ENCODE data around the gene MRPL38.
A peak's percentile ranks its signal among the peaks of the same experiment; 100 is the strongest.
"Not testable (repeated sequence)": the region's sequence is repeated elsewhere in the genome, so short reads cannot be mapped to it uniquely, and the experiment has no call there.

MRPL38 gene

DNA sequence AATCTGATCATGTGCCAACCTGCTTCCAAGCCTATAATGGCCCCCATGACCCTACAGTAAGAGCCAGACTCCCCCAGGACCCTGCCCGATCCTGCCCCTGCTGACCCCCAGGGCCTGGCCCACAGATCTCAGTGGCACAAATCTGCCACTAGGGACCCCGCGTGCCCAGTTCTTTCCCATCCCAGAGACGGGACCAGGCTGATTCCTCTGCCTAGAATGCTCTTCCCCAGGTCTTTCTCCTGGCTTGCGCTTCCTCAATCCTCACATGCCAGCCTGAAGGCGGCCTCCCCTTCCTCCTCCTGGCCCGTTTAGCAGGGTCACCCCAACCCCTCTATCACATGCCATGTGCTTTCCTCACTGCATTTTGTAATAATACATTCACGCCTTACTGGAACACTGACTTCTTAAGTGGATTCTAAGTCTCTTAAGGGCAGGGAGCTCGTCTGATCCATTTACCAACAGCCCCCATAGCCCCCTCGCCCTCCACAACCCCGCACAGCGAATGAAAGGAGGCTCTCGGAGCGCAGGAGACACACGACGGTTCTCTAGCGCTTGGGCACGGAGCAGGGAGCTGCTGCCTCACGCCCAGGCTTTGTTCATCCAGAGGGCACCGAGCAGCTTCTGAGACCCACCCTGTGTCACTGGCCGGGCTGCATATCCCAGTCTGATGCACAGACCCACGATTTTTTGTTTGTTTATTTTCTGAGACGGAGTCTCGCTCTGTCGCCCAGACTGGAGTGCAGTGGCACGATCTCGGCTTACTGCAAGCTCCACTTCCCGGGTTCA is 9.1 kb downstream of the MRPL38 start:
- DNase-seq (no peak), ATAC-seq (no peak)
- H3K4me1 Mint-ChIP-seq = peaks cover 23% of the 10 kb centered on the region
- peak overlapping the region; percentile 93 for H3K27ac Mint-ChIP-seq
- peak overlapping the region; percentile 90 for H3K4me3 Mint-ChIP-seq
- no peaks in the 10 kb centered on the region for H3K9me3 Mint-ChIP-seq
- H3K36me3 Mint-ChIP-seq (ENCODE audit: low read depth) = peaks cover 8% of the 10 kb centered on the region
- H3K27me3 Mint-ChIP-seq = no peaks in the 10 kb centered on the region

GRCh38 chr17:75894049-75894733 is 10.5 kb downstream of the MRPL38 start:
- no peaks in the 10 kb centered on the region for H3K9me3 Mint-ChIP-seq
- peaks cover 32% of the 10 kb centered on the region for H3K4me1 Mint-ChIP-seq
- no peaks in the 10 kb centered on the region for H3K27me3 Mint-ChIP-seq
- H3K36me3 Mint-ChIP-seq (ENCODE audit: low read depth) = peaks cover 10% of the 10 kb centered on the region
- ATAC-seq (no peak), DNase-seq (no peak)
- peak overlapping the region; percentile 34 for H3K27ac Mint-ChIP-seq
- H3K4me3 Mint-ChIP-seq = no peak overlapping the region

DNA sequence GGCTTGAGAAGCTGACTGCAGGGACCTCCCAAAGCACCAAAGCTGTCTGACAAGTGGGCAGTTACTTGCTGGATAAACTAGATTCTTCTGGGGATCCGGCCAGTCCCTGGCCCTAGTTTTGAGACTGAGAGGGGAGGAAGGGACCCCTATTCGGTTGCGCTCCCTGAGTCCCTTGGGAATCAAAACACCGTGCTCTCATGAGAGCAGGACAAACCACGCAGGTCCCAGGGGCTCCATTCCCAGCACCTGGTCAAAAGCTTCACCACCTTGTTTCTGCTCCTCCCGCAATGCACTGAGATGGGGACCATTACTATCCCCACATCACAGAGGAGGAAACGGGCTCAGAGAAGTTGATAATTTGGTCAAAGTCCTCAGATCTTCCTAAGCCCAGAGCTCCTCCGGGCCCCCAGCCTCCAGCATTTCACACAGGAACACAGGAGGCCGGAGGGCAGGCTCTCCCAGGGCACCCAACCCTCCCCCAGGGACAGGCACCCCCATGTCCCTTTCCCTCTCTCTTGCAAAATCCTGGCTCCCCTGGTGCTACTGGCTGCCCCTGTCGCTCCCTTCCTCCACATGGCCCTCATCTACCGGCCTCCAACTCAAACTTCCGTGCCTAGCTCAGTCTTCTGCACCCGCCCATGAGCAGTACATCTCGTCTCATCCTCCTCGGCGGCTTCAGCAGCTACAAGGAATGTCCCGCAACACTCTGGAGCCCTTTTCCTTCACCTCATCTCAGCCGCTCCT is 11.2 kb downstream of the MRPL38 start:
- H3K4me1 Mint-ChIP-seq = peaks cover 32% of the 10 kb centered on the region
- no peaks in the 10 kb centered on the region for H3K9me3 Mint-ChIP-seq
- H3K4me3 Mint-ChIP-seq = no peak overlapping the region
- H3K27me3 Mint-ChIP-seq = no peaks in the 10 kb centered on the region
- ATAC-seq (no peak), DNase-seq (no peak)
- H3K36me3 Mint-ChIP-seq (ENCODE audit: low read depth) = peaks cover 10% of the 10 kb centered on the region
- peak overlapping the region; percentile 34 for H3K27ac Mint-ChIP-seq

DNA sequence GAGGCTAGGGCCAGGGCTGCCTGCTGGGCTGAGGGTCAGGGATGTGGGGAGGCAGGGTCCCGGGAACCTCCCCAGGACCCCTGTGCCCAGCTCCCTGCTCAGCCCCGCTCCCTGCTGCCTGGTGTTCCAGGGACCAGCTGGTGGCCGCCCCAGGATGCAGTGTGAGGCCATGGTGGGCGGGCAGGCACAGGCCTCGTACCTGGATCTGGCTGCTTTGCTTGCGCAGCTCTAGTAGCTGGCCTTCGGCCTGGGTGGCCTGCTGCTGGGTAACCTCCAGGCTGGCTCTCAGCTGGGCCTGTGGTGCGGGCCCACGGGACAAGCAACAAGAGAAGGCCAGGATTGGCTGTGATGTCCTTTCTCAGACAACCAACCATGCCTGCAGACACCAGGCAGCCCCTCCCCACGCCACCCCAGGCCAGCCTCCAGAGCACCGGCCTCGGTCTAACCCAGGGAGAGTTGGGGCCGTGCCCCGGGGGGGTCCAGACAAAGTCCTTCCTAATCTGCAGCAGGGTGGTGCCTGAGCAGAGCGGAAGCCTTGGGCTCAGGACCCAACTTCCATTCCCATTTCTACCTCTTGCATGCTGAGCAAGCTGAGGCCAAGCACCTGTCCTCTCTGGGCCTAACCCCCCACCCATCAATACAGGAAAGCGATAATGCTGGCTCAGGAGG is 12.0 kb downstream of the MRPL38 start:
- no peak overlapping the region for H3K4me3 Mint-ChIP-seq
- peaks cover 10% of the 10 kb centered on the region for H3K36me3 Mint-ChIP-seq (ENCODE audit: low read depth)
- no peaks in the 10 kb centered on the region for H3K9me3 Mint-ChIP-seq

DNA sequence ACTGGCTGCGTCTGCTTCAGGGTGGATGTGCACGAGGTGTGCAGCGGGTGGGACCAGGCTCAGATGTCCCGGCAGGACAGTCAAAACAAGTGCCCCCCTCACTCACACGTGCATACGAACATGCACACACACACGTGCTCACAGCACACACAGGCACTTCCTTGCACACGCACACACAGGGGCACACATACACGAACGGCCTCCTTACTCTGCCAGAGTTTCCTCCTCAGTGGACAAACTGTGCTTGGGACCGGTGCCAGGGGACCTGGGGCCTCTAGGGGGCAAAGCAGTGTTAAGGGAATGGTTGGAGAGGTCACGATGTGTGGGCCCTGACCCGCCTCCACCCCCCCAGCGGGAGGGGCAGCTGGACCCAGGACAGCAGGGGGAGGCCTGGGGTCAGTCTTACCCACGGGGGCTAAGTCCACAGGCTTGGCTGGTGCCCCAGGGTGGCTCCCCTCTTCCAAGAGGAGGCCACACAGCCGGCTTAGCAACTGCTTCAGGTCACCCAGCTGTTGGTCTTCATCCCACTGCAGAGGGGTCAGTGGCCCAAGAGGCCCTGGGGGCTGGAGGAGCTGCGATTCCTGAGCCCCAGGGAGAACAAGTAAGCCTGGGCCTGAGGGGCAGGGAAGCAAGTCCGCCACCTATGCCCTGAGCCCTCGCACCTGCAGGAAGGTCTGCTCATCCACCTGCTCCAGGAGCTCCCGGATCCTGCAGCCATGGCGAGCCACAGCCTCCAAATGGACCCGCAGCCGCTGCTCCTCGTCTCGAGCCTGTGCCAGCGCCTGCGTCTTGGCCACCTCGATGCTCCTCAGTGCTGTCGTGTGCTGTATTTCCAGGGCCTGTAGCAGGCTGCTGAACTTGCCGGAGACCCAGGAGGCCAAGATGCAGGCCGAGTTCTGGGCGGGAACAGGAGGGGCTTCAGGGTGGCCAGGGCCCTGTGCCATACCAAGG is 12.8 kb downstream of the MRPL38 start:
- Mint-ChIP-seq H3K4me3 (no peak overlapping the region), H3K27me3 (no peaks in the 10 kb centered on the region), H3K36me3 (ENCODE audit: low read depth) (peaks cover 10% of the 10 kb centered on the region), H3K9me3 (no peaks in the 10 kb centered on the region), H3K4me1 (peaks cover 26% of the 10 kb centered on the region), H3K27ac (no peak overlapping the region)
- ATAC-seq (no peak), DNase-seq (no peak)

More for the DNA sequence above, 12.0 kb downstream of the MRPL38 start:
- Mint-ChIP-seq H3K27me3 (no peaks in the 10 kb centered on the region), H3K4me1 (peaks cover 30% of the 10 kb centered on the region), H3K27ac (no peak overlapping the region)
- no peak for ATAC-seq
- no peak for DNase-seq

- H3K9me3 Mint-ChIP-seq = no peaks in the 10 kb centered on the region
- H3K36me3 Mint-ChIP-seq (ENCODE audit: low read depth) = peaks cover 10% of the 10 kb centered on the region
- no peak for ATAC-seq
- no peak for DNase-seq
- no peaks in the 10 kb centered on the region for H3K27me3 Mint-ChIP-seq
- no peak overlapping the region for H3K4me3 Mint-ChIP-seq
- H3K27ac Mint-ChIP-seq = no peak overlapping the region
- peaks cover 26% of the 10 kb centered on the region for H3K4me1 Mint-ChIP-seq
Measured at GRCh38 chr17:75891022-75891604, 13.6 kb downstream of the MRPL38 start.

GRCh38 chr17:75889454-75889853 is 15.2 kb downstream of the MRPL38 start:
- Mint-ChIP-seq H3K27me3 (no peaks in the 10 kb centered on the region), H3K4me3 (no peak overlapping the region), H3K36me3 (ENCODE audit: low read depth) (peaks cover 2% of the 10 kb centered on the region), H3K4me1 (peaks cover 17% of the 10 kb centered on the region), H3K27ac (peak overlapping the region; percentile 56), H3K9me3 (no peaks in the 10 kb centered on the region)
- DNase-seq = no peak
- peak; percentile 74 for ATAC-seq

GRCh38 chr17:75888484-75888883 is 16.2 kb downstream of the MRPL38 start:
- ATAC-seq = no peak
- Mint-ChIP-seq H3K4me3 (no peak overlapping the region), H3K27ac (no peak overlapping the region), H3K27me3 (no peaks in the 10 kb centered on the region), H3K9me3 (no peaks in the 10 kb centered on the region), H3K36me3 (ENCODE audit: low read depth) (peaks cover 2% of the 10 kb centered on the region), H3K4me1 (peaks cover 9% of the 10 kb centered on the region)
- DNase-seq = no peak

- H3K4me3 Mint-ChIP-seq; H3K27me3 Mint-ChIP-seq; H3K27ac Mint-ChIP-seq; H3K9me3 Mint-ChIP-seq; DNase-seq; ATAC-seq; H3K36me3 Mint-ChIP-seq (ENCODE audit: low read depth): not testable (repeated sequence)
- peaks cover 16% of the 10 kb centered on the region for H3K4me1 Mint-ChIP-seq
Measured at GRCh38 chr17:75885860-75886259, 18.8 kb downstream of the MRPL38 start.

- Mint-ChIP-seq H3K4me1 (peaks cover 16% of the 10 kb centered on the region), H3K27me3 (no peaks in the 10 kb centered on the region), H3K4me3 (no peak overlapping the region), H3K9me3 (no peaks in the 10 kb centered on the region), H3K36me3 (ENCODE audit: low read depth) (no peaks in the 10 kb centered on the region), H3K27ac (no peak overlapping the region)
- ATAC-seq = no peak
- DNase-seq = no peak
Measured at GRCh38 chr17:75885431-75885830, 19.3 kb downstream of the MRPL38 start.

DNA sequence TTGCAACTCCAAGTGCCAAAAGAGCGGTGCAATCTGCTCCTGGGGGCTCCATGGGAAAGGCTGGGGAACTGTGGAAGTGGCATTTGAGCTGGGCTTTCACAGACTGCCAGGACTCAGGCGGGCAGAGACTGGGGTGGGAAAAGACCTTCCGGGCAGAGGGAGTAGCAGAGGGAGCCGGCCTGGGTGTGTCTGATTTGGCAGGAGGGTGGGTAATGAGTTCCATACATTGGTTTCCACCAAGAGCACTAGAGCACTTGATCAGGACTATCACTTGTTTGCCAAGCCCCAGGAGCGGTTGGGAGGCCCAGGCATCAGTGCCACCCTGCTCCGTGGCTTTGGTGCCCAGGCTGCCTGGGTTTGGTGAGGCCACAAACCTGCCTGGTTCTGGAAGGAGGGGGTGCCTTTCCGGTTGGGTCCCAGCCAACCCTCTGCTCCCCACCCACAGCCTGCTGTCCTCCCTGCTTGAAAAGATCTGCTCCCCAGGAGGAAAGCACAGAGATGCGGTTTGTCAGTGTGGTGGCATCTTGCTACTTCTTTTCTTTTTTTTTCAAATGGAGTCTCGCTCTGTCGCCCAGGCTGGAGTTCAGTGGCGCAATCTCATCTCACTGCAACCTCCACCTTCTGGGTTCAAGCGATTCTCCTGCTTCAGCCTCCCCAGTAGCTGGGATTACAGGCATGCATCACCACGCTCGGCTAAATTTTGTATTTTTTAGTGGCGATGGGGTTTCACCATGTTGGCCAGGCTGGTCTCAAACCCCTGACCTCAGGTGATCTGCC is 22.8 kb downstream of the MRPL38 start:
- no peak overlapping the region for H3K4me3 Mint-ChIP-seq
- H3K27me3 Mint-ChIP-seq = peaks cover 5% of the 10 kb centered on the region

DNA sequence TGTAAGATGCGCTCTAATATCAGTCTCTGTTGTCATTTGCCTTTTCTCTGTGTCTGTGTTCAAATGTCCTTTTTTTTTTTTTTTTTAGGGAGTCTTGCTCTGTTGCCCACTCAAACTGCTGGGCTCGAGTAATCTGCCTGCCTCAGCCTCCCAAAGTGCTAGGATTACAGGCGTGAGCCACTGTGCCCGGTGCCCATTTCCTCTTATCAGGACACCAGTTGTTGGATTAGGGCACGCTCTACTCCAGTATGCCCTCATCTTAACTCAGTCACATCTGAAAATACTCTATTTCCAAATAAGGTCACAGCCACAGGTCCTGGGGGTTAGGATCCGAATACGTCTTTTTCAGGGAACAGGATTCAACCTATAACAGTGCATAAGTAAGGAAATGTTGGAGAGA is 24.4 kb downstream of the MRPL38 start:
- no peaks in the 10 kb centered on the region for H3K36me3 Mint-ChIP-seq (ENCODE audit: low read depth)
- H3K27ac Mint-ChIP-seq = no peak overlapping the region
- no peak for ATAC-seq
- DNase-seq = no peak
- H3K27me3 Mint-ChIP-seq = peaks cover 5% of the 10 kb centered on the region
- no peaks in the 10 kb centered on the region for H3K9me3 Mint-ChIP-seq
- H3K4me3 Mint-ChIP-seq = no peak overlapping the region
- H3K4me1 Mint-ChIP-seq = peaks cover 35% of the 10 kb centered on the region

More for the DNA sequence above, 22.8 kb downstream of the MRPL38 start:
- peaks cover 21% of the 10 kb centered on the region for H3K4me1 Mint-ChIP-seq
- no peak for DNase-seq
- no peak overlapping the region for H3K27ac Mint-ChIP-seq
- H3K9me3 Mint-ChIP-seq = no peaks in the 10 kb centered on the region
- H3K36me3 Mint-ChIP-seq (ENCODE audit: low read depth) = no peaks in the 10 kb centered on the region
- ATAC-seq = no peak

Data from activated naive CD8-positive, alpha-beta T cell treated with anti-CD3 and anti-CD28 coated beads, Interleukin-2, amount 50 U/mL, for 24 hours (primary cell).